ENCODE results near the gene PSMA3. TPM values are rescaled to one million over a fixed set of nuclear protein-coding genes. Genes with fewer than 3 reads are reported as not detected.
A peak's percentile ranks its signal among the peaks of the same experiment; 100 is the strongest.

Gene PSMA3
- total and polyA plus RNA-seq, 2 of the 8 experiments (the other 6 are each of a cell fraction or from before 2014, with no cell fraction given), result 285 to 507 TPM

DNA sequence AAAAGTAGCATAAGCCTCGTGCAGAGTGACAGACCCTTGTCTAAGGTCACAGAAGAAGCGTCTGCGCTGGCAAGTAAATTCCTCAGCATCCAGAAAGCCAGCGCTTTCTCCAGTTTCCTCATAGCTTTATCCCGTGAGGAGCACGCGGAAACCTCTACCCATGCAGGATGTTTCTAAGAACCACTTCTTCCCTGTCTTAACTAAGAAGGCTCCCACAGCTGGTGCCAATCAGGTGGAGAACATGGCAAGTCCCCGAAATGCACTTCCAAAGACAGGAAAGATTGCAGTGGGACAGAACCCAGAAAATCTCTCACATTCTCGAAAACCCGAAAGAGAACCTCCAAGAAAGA lies 52.7 kb downstream of the PSMA3 start:
- no peak overlapping the region for H4K91ac ChIP-seq (replicated peaks; ENCODE audit: insufficient read length, low read length)
- no peak for FAIRE-seq
- POLR2A ChIA-PET (ENCODE audit: partially characterized antibody), result interaction anchor here (0.6 to 3.2 kb wide), 20 partner anchors 9 to 1185 kb away, joined by 3 to 34 read pairs (median 4); partner anchors contain the start of genes ARMH4, KIAA0586, PSMA3 and TIMM9
- peaks cover 23 to 71% of the 10 kb centered on the region in 2 experiments for H3K79me2 ChIP-seq (ENCODE audit: control insufficient read depth in 1 of 2, insufficient read depth in 2 of 2, low read length in 2 of 2)
- no peak overlapping the region for H2BK15ac ChIP-seq (ENCODE audit: low read length)
- H3K56ac ChIP-seq (replicated peaks; ENCODE audit: insufficient read length, low read depth, low read length), result peak overlapping the region; percentile 43
- H3K4me2 ChIP-seq (ENCODE audit: insufficient read depth in 1 of 2, low read depth in 2 of 2, low read length in 2 of 2), result peak overlapping the region; percentile 71 to 87
- H3K79me1 ChIP-seq (ENCODE audit: low read depth, low read length), result peaks cover 3% of the 10 kb centered on the region; the same call in 1 of the 2 replicates
- peak overlapping the region; percentile 93; the same call in 1 of the 2 replicates for H3K18ac ChIP-seq (ENCODE audit: extremely low read depth, low read length)
- H2AFZ ChIP-seq (ENCODE audit: low read length), result no peak overlapping the region
- H4K8ac ChIP-seq (ENCODE audit: extremely low read depth, insufficient read depth, low read length), result no peak overlapping the region
- H4K20me1 ChIP-seq (replicated peaks in 1 of 2; ENCODE audit: control insufficient read depth in 1 of 2, insufficient read depth in 2 of 2, low read length in 2 of 2), result peaks cover 2 to 6% of the 10 kb centered on the region in 2 experiments
- CTCF ChIA-PET (ENCODE audit: partially characterized antibody), result no interaction called here
- H3K27ac ChIP-seq (ENCODE audit: low read depth, low read length), result 0 out of 2 replicates have a peak overlapping the region, but pooled peaks have one; percentile 6
- H3K23me2 ChIP-seq (ENCODE audit: low read depth, low read length), result peaks cover 5% of the 10 kb centered on the region
- no peak overlapping the region; the same call in 1 of the 2 replicates for H2BK12ac ChIP-seq (ENCODE audit: low read depth, low read length)
- H3K9me3 ChIP-seq (ENCODE audit: insufficient read depth in 2 of 2, low read depth in 1 of 2, low read length in 1 of 2), result no peaks in the 10 kb centered on the region
- no peak overlapping the region for H3K14ac ChIP-seq (ENCODE audit: insufficient read length)
- DNase-seq (ENCODE audit: low read depth in 1 of 2, low spot score in 2 of 2), result no peak
- WGBS, 2 experiments (ENCODE audit: extremely low coverage in 1 of 2, insufficient coverage in 1 of 2, insufficient read length in 1 of 2, insufficient replicate concordance in 2 of 2, low coverage in 1 of 2, low lambda C conversion rate in 2 of 2, missing lambda C conversion rate in 1 of 2), result 2% methylated on average over 10 of the region's 10 CpGs; no CpG with 5 or more reads in 1 of the 2 experiments
- no peak overlapping the region for H2BK20ac ChIP-seq (ENCODE audit: low read length)
- no peak overlapping the region for H3K23ac ChIP-seq (ENCODE audit: insufficient read length)
- H2BK5ac ChIP-seq (ENCODE audit: low read depth, low read length), result peak overlapping the region; percentile 58
- H3K4me3 ChIP-seq (ENCODE audit: extremely low read depth in 1 of 4, insufficient read depth in 2 of 4, low read depth in 3 of 4, low read length in 4 of 4), result peak overlapping the region; percentile 81 to 99 (median 92)
- TF ChIP-seq HDAC2 (IDR thresholded peaks at IDR 0.05; ENCODE audit: borderline replicate concordance in 1 of 2, low read depth in 2 of 2, low read length in 2 of 2) (0 out of 4 replicates have a peak, but pooled peaks of 1 of the 2 experiments have one; percentile 51), EZH2 (IDR thresholded peaks at IDR 0.05; ENCODE audit: low read depth, low read length, severe bottlenecking) (no peak), RBBP5 (IDR thresholded peaks at IDR 0.05; ENCODE audit: borderline replicate concordance, low read depth, low read length) (no peak), BACH1 (IDR thresholded peaks at IDR 0.05; ENCODE audit: low read length) (no peak), POLR2AphosphoS5 (IDR thresholded peaks at IDR 0.05; ENCODE audit: low read depth, low read length) (no peak), RFX5 (IDR thresholded peaks at IDR 0.05; ENCODE audit: borderline replicate concordance, low read depth, low read length) (no peak), SIN3A (conservative IDR thresholded peaks at IDR 0.05 in 1 of 2, IDR thresholded peaks at IDR 0.05 in 1 of 2; ENCODE audit: low read depth in 1 of 2, low read length in 2 of 2) (peak; percentile 64 to 83; a peak in 2 of 4 replicates), BRCA1 (IDR thresholded peaks at IDR 0.05; ENCODE audit: low read depth, low read length) (no peak), NRF1 (IDR thresholded peaks at IDR 0.05; ENCODE audit: low read depth, low read length) (no peak)
- H3K9ac ChIP-seq (replicated peaks in 1 of 4; ENCODE audit: extremely low read depth in 1 of 4, low read depth in 3 of 4, low read length in 3 of 4), result peak overlapping the region in 3 of 4 experiments; percentile 91 to 100 (median 99); a peak in 6 of 7 replicates
- H3K4ac ChIP-seq (replicated peaks; ENCODE audit: insufficient read length, low read depth, low read length), result no peak overlapping the region
- no peak overlapping the region for H2BK120ac ChIP-seq (replicated peaks; ENCODE audit: low read depth, low read length)
- H4K5ac ChIP-seq (ENCODE audit: insufficient read length, low read depth, low read length), result no peak overlapping the region
- H3K36me3 ChIP-seq (ENCODE audit: control insufficient read depth in 2 of 4, insufficient read depth in 4 of 4, low read length in 3 of 4), result peaks cover 0 to 25% (median 10%) of the 10 kb centered on the region in 4 experiments; a peak in 7 of 8 replicates
- H3K27me3 ChIP-seq (replicated peaks in 1 of 4; ENCODE audit: control insufficient read depth in 3 of 4, extremely low read depth in 1 of 4, insufficient read depth in 3 of 4, low read length in 3 of 4), result no peaks in the 10 kb centered on the region
- no peak overlapping the region for H2AK5ac ChIP-seq (ENCODE audit: low read depth, low read length)
- H3K4me1 ChIP-seq (replicated peaks in 1 of 4; ENCODE audit: control insufficient read depth in 3 of 4, insufficient read depth in 4 of 4, low read length in 3 of 4), result peaks cover 0 to 3% (median 0%) of the 10 kb centered on the region in 4 experiments; a peak in 2 of 7 replicates
